HepG2 (cell line): ENCODE data around the gene PSMB11. TPM values are rescaled to one million over a fixed set of nuclear protein-coding genes. Genes with fewer than 3 reads are reported as not detected.

Experiments used
- ATF7-NPFF ChIP-seq: sonication (generic); formaldehyde crosslinking; IDR thresholded peaks from 2 replicates; pipeline ENCODE4 v1.8.1; 2023; ENCODE audit warnings: mild to moderate bottlenecking, low read depth, missing genetic modification reagents, moderate library complexity
- IRF2 ChIP-seq: IDR thresholded peaks from 2 replicates; pipeline ENCODE4 v1.6.1; 2018; ENCODE audit warnings: missing genetic modification reagents, missing compliant biosample characterization
- SOX13 ChIP-seq, 3 experiments: fragments of 450-650 bp in 1 of 3; sonication (generic) in 1 of 3; formaldehyde crosslinking in 1 of 3; IDR thresholded peaks in 2 of 3; conservative IDR thresholded peaks in 1 of 3; 2 replicates each; pipeline versions ENCODE4 v1.5.0 to v1.6.1; 2016 to 2020; ENCODE audit warnings: antibody characterized with exemption in 1 of 3, mild to moderate bottlenecking in 1 of 3, missing compliant biosample characterization in 1 of 3, missing genetic modification reagents in 1 of 3, moderate library complexity in 1 of 3
- polyA plus RNA-seq, 8 experiments: library from polyadenylated mRNA; depleted of rRNA in 3 of 8; stranded (reverse) in 7 of 8; unstranded in 1 of 8; fragments of >200 nt; fragmentation: Illumina TruSeq in 4 of 8; extraction: Trizol in 4 of 8; gene quantifications; 2 replicates each; pipeline versions ENCODE4 v1.2.1 to v1.2.3, GENCODE V29; 2011 to 2016; ENCODE audit warnings: low read depth in 4 of 8, missing spikeins in 1 of 8, mixed read lengths in 1 of 8; ENCODE audit not compliant: insufficient read depth in 1 of 8
- total RNA-seq, 5 experiments: library from RNA; depleted of rRNA; stranded (reverse); fragments of >200 nt; fragmentation: Illumina TruSeq; extraction: Trizol; gene quantifications; 2 replicates each; pipeline ENCODE4 v1.2.3, GENCODE V29; 2016; ENCODE audit warnings: low read depth in 1 of 5
- TF ChIP-seq, protein P1 (sequence below): sonication (generic); formaldehyde crosslinking; IDR thresholded peaks from 2 replicates; pipeline ENCODE4 v1.4.0; 2020; ENCODE audit warnings: missing genetic modification reagents, mild to moderate bottlenecking, borderline replicate concordance
- TF ChIP-seq, protein P2 (sequence below), 2 experiments: fragments of 450-650 bp in 1 of 2; sonication (generic) in 1 of 2; formaldehyde crosslinking in 1 of 2; IDR thresholded peaks; 2 replicates each; pipeline versions ENCODE4 v1.6.1 to v1.8.0; 2016 to 2022; ENCODE audit warnings: antibody characterized with exemption in 1 of 2, mild to moderate bottlenecking in 1 of 2, missing genetic modification reagents in 1 of 2
- TF ChIP-seq, protein P3 (sequence below): sonication (generic); formaldehyde crosslinking; conservative IDR thresholded peaks from 2 replicates; pipeline ENCODE4 v1.8.1; 2023; ENCODE audit warnings: missing genetic modification reagents

Gene PSMB11
- total and polyA plus RNA-seq, 2 of the 13 experiments (the other 11 are each of a cell fraction or from before 2014, with no cell fraction given): not detected

DNA sequence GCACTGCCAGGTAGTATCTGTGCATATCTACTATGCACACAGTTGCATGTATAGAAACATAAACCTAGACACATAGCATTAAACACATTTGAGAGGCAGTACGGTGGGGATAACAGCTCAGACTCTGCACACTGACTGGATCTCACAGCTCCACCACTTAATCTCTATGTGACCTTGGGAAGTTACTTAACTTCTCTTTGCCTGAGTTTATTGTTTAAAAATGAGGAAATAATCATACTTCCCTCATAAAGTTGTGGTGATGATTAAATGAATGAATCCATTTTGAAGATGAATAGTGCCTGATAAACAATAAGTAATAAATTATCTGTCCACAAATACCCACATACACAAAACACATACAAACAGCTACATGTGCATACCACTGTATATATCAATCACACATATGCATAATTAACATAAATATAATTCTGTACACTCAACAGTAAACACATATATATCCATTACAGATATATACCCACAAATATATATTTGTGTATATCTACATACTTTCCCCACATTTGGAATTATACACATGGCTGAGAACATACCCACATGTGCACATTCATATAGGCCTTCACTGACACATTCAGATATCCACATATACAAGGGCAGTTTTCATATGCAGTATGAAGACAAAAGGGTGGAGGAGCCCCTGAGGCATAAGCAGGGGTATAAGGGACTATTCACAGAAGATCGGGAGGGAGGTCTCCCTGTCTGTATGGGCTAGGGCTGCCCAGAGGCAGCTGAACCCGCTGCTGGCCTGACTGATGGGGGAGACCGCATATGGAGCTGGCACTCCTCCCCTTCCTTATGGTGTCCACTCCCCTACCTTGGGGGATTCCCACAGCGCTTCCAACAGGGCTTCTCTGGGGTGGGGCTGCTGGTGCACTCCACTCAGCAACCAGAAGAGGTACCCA lies 9.4 kb downstream of the PSMB11 start (continued):
- no peak for TF ChIP-seq ATF7-NPFF (CRISPR knock-in tag)
- TF ChIP-seq, protein P1, sequence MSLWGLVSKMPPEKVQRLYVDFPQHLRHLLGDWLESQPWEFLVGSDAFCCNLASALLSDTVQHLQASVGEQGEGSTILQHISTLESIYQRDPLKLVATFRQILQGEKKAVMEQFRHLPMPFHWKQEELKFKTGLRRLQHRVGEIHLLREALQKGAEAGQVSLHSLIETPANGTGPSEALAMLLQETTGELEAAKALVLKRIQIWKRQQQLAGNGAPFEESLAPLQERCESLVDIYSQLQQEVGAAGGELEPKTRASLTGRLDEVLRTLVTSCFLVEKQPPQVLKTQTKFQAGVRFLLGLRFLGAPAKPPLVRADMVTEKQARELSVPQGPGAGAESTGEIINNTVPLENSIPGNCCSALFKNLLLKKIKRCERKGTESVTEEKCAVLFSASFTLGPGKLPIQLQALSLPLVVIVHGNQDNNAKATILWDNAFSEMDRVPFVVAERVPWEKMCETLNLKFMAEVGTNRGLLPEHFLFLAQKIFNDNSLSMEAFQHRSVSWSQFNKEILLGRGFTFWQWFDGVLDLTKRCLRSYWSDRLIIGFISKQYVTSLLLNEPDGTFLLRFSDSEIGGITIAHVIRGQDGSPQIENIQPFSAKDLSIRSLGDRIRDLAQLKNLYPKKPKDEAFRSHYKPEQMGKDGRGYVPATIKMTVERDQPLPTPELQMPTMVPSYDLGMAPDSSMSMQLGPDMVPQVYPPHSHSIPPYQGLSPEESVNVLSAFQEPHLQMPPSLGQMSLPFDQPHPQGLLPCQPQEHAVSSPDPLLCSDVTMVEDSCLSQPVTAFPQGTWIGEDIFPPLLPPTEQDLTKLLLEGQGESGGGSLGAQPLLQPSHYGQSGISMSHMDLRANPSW (CRISPR knock-in tag): no peak
- TF ChIP-seq, protein P2, sequence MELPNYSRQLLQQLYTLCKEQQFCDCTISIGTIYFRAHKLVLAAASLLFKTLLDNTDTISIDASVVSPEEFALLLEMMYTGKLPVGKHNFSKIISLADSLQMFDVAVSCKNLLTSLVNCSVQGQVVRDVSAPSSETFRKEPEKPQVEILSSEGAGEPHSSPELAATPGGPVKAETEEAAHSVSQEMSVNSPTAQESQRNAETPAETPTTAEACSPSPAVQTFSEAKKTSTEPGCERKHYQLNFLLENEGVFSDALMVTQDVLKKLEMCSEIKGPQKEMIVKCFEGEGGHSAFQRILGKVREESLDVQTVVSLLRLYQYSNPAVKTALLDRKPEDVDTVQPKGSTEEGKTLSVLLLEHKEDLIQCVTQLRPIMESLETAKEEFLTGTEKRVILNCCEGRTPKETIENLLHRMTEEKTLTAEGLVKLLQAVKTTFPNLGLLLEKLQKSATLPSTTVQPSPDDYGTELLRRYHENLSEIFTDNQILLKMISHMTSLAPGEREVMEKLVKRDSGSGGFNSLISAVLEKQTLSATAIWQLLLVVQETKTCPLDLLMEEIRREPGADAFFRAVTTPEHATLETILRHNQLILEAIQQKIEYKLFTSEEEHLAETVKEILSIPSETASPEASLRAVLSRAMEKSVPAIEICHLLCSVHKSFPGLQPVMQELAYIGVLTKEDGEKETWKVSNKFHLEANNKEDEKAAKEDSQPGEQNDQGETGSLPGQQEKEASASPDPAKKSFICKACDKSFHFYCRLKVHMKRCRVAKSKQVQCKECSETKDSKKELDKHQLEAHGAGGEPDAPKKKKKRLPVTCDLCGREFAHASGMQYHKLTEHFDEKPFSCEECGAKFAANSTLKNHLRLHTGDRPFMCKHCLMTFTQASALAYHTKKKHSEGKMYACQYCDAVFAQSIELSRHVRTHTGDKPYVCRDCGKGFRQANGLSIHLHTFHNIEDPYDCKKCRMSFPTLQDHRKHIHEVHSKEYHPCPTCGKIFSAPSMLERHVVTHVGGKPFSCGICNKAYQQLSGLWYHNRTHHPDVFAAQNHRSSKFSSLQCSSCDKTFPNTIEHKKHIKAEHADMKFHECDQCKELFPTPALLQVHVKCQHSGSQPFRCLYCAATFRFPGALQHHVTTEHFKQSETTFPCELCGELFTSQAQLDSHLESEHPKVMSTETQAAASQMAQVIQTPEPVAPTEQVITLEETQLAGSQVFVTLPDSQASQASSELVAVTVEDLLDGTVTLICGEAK (IDR thresholded peaks at IDR 0.05): no peak
- TF ChIP-seq, protein P2 (CRISPR knock-in tag; IDR thresholded peaks at IDR 0.05): no peak
- TF ChIP-seq, protein P3, sequence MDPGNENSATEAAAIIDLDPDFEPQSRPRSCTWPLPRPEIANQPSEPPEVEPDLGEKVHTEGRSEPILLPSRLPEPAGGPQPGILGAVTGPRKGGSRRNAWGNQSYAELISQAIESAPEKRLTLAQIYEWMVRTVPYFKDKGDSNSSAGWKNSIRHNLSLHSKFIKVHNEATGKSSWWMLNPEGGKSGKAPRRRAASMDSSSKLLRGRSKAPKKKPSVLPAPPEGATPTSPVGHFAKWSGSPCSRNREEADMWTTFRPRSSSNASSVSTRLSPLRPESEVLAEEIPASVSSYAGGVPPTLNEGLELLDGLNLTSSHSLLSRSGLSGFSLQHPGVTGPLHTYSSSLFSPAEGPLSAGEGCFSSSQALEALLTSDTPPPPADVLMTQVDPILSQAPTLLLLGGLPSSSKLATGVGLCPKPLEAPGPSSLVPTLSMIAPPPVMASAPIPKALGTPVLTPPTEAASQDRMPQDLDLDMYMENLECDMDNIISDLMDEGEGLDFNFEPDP (CRISPR knock-in tag): 0 out of 2 replicates have a peak, but pooled peaks have one; percentile 74
- TF ChIP-seq IRF2 (CRISPR knock-in tag): no peak
- no peak for TF ChIP-seq SOX13 (IDR thresholded peaks at IDR 0.05)
- TF ChIP-seq SOX13 (CRISPR knock-in tag; conservative IDR thresholded peaks at IDR 0.05 in 1 of 2, IDR thresholded peaks at IDR 0.05 in 1 of 2): no peak
